ENCODE results near the gene C17orf75.
"Not testable (repeated sequence)": the region's sequence is repeated elsewhere in the genome, so short reads cannot be mapped to it uniquely, and the experiment has no call there.

C17orf75 gene

DNA sequence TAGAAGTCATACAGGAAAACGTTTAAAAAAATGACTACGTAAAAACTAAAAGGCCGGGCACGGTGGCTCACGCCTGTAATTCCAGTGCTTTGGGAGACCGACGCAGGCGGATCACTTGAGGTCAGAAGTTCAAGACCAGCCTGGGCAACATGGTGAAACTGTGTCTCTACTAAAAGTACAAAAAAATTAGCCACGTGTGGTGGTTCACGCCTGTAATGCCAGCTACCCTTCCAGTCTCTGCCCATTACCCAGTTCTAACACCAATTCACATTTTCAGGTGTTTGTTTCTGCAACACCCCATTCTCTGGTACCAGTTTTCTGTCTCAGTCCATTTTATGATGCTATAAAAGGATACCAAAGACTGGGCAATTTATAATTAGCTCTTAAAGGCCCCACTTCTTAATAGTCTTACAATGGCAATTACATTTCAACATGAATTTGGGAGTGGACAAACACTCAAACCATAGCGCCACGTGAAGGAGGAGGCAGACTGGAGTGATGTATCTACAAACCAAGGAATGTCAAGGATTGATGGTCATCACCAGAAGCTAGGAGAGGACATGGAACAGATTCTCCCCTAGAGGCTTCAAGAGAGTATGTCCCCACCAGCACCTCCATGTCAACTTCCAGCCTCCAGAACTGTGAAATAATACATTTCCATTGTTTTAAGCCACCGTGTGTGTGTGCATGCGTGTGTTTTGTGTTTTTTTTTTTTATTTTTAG, 791 bp upstream of the C17orf75 start:
- no peak for DNase-seq

- DNase-seq, result no peak
Observed at GRCh38 chr17:32341141-32341856, 674 bp downstream of the C17orf75 start.

GRCh38 chr17:32335687-32336086, 6.3 kb downstream of the C17orf75 start:
- DNase-seq, result no peak

DNA sequence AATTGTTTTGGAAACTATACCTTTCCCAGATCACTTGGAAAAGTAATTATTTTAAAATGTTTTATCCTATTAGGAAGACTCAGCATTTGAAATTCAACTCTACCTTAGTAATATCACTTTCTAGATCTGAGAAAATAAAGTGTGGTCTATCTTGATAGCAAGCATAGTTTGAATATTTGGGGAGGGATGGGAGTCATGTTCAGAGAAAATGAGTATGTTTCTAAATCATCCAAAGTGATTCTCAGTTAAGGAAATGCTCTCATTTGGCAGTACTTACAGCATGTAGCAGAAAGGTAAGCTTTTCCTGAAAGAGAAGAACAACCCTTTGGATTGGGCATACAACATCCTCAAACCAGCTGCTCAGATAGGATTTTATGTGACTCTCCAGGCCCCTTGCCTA, 6.9 kb downstream of the C17orf75 start:
- no peak for DNase-seq

DNA sequence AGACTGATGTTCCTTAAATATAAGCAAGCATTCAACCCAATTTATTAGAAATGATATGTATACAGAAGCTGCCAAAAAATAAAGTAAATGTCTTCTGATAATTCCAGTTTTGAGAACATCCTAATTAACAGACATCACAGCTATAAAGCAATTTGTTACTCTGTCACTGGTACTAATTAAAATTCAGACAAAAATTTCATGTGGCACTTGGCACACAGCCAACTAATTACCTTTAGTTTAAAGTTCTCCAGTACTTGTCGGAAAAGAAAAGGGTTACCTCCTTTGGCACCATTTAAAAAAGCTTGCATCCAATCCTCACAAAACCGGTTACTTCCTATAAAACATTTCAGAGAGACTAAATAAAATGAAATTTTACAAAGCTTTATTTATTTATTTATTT, 8.8 kb downstream of the C17orf75 start:
- DNase-seq, result no peak

DNA sequence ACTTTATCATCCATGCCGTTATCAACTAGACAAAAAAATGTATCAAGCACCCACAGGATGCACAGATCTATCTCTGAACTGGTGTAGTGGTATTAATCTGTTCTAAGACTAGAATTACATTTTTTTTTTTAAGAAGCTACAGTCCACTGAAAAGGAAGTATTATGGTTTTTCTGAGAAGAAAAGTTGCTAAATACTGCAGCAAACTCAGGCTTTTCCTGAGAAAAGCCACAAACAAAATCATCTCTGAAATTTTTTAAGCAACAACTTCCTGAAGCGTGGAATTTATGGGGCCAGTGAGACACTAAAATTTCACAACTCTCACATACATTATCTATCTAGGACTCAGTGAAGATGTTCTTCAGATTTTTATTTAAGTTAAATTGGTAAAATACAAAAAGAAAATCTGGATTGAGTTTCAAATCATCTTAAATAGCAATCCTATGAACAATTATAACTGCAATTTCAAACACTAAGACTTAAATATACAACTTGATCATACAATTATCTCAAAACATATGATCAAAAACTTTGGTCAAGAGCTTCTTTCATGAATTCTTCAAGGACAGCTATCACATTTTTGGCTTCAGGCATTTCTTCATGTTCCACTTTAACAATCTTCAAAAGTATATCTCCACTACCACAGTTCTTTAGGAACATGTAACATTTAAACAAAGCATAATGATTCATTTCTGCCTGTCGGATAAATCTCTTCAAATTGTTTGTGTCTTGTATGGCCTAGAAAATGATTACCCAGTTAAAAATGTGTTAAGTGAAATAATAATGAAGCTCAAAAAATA, 10.5 kb downstream of the C17orf75 start:
- DNase-seq, result no peak

- DNase-seq, result no peak
Observed at GRCh38 chr17:32330147-32330546, 11.8 kb downstream of the C17orf75 start.

DNA sequence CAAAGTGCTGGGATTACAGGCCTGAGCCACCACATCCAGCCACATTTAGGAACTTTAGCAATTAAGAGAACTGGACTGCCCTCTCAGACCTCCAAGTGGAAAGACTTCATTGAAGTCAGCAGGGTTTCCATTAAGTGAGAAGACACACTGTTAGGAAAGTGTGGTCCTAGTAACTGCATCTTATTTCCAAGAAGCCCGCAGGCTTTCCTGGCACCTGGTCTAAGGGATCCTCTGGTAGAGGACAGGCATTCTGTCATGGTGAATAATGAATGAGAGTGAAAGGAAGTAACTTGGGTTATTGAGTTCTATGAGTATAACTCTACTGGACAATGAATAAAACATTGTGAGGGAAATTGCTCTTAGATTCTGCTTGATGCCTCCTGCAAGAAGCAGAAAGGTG, 14.1 kb downstream of the C17orf75 start:
- no peak for DNase-seq

DNA sequence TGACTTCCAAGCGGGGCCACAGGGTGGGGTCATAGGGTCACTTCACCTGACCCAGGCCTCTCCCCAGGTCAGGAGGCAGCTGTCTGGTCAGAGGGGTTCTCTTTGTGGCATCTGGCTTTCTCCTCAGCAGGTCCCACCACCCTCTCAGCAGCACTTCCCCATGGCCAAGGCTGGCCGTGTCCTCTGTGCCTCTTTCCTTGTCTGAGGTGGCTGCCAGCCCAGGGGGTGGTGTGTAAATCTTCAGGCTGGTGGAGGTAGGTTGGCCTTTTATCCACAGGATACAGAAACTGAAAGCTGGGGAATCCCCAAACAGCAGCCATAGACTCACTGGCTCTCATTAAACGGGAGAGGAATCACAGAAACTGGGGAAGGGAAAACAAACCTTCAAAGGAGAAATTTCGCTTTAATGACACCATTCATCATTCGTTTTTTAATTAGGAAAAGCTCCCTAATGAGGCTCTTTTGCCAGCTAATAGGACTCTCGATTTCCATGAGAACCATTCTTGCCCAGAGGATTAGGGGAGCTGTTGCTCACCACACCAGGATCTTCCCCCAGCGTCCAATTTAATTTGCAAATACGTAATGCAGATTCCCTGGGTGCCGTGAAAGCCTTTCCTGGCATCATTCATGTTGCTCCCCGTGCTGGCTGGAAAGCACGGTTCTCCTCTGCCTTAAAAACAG, 18.0 kb downstream of the C17orf75 start:
- no peak for DNase-seq

- no peak for DNase-seq
Observed at GRCh38 chr17:32323046-32323445, 18.9 kb downstream of the C17orf75 start.

- DNase-seq, result no peak
Observed at GRCh38 chr17:32320847-32321246, 21.1 kb downstream of the C17orf75 start.

DNA sequence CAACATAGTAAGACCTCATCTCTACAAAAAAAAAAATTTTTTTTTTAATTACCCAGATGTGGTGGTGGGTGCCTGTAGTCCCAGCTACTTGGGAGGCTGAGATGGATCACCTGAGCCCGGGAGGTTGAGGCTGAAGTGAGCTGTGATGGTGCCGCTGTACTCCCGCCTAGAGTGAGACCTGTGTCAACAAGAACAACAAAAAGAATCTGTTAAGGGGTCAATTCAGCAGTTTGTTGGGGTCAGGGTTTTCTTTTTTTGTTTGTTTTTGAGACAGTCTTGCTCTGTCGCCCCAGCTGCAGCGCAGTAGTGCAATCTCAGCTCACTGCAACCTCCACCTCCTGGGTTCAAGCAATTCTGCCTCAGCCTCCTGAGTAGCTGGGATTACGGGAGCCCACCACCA, 21.9 kb downstream of the C17orf75 start:
- not testable (repeated sequence) for DNase-seq

GRCh38 chr17:32319548-32319905, 22.4 kb downstream of the C17orf75 start:
- no peak for DNase-seq

- DNase-seq, result no peak
Observed at GRCh38 chr17:32318071-32318470, 23.9 kb downstream of the C17orf75 start.

- DNase-seq, result no peak
Observed at GRCh38 chr17:32317353-32317752, 24.6 kb downstream of the C17orf75 start.

DNA sequence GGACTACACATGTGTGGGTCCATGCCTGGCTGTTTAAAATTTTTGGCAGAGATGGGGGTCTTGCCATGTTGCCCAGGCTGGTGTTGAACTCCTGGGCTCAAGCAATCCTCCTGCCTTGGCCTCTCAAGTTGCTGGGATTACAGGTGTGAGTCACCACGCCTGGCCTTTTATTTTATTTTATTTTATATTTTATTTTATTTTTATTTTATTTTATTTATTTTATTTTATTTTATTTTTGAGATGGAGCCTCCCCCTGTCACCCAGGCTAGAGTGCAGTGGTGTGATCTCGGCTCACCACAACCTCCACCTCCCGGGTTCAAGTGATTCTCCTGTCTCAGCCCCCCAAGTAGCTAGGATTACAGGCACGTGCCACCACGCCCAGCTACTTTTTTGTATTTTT, 25.3 kb downstream of the C17orf75 start:
- DNase-seq, result not testable (repeated sequence)

DNA sequence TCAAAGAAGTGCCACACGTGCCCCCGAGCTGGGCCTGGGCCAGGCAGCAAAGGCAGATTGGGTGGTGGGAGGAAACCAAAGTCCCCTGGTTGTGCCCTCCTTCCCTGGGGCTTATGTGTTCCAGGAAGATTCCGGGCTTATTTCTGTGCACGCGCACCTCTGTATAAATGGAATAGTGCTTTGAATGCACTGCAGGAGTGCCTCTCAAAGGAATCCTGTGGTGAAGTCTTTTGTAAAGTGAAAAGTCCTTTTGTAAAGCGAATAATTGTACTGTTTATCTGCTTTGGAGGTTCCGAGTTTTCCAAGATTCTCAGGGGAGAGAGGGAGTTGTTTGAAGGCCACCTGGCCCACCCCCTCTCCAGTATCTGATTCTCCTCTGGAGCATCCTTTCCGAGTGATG, 26.8 kb downstream of the C17orf75 start:
- no peak for DNase-seq

- DNase-seq, result no peak
Observed at GRCh38 chr17:32314636-32315035, 27.3 kb downstream of the C17orf75 start.

GRCh38 chr17:32311028-32311536, 30.9 kb downstream of the C17orf75 start:
- no peak for DNase-seq

DNA sequence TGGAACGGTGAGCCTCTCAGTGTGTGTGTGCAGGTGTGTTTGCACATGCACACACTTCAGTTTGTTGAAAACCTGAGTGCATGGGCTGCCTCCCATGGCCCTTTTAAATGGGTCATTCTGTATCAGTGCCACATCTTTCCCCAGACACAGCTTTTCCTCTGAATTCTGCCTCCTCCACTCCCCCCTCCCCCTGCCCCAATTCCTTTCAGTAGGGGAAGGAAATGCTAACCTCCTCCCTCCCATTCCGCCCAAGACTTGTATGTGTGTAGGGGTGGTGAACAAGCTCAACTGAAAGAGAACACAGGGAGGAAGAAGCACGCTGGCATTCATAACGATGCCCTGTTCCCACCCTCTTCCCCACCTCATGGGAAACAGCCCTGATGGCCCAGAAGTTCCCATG, 34.3 kb downstream of the C17orf75 start:
- DNase-seq, result peak; percentile 50

DNA sequence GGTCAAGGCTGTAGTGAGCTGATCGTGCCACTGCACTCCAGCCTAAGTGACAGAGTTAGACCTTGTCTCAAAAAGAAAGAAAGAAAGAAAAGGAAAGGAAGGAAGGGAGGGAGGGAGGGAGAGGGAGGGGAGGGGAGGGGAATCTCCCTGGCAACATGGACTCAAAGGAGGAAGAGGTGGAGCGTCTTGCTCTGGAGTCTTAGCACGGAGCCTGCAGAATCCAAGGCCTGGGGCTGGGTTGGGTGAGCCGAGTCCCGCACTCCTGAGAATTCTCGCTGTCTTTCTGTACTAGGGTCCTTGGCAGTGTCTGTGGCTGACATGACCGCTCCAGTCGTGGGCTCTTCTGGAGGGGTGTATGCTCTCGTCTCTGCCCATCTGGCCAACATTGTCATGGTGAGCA, 36.9 kb downstream of the C17orf75 start:
- no peak for DNase-seq

DNA sequence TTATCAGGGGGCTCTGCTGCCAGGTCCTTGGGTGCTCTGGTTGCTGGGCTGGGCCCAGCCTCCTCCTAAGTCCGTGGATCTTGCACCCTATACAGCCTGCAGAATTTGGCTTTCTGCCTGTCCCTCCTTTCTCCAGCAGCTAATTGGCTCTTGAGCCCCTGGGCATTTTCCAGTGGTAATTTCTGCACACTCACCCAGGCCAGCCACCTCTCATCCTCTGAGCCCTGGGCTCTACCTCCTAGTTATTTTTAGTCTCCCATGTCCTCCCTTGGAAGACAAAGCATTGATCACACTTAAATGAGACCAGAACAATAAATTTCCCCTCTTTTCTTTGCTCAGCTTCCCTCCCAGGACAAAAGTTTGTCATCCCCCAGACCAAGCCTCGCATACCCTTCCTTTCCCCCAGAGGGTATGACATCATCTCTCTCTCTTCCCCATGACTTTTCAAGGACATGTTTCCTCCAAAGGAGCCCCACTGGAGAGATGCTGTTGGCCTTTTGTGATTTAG, 38.1 kb downstream of the C17orf75 start:
- no peak for DNase-seq
